ENCODE data around the gene TCF7L1.

DNA sequence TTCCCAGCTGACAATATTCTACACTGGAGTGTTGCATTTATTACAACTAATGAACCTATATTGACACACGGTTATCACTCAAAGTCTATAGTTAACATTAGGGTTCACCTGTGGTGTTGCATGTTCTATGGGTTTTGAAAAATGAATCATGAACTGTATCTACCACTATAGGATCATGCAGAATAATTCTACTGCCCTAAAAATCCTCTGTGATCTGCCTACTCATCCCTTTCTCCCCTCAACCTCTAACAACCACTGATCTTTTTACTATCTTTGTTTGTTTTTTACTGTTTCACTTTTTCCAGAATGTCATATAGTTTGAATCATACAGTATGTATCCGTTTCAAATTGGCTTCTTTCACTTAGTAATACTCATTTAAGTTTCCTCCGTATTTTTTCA lies 47.6 kb upstream of the TCF7L1 start:
- TF ChIP-seq, protein P1, sequence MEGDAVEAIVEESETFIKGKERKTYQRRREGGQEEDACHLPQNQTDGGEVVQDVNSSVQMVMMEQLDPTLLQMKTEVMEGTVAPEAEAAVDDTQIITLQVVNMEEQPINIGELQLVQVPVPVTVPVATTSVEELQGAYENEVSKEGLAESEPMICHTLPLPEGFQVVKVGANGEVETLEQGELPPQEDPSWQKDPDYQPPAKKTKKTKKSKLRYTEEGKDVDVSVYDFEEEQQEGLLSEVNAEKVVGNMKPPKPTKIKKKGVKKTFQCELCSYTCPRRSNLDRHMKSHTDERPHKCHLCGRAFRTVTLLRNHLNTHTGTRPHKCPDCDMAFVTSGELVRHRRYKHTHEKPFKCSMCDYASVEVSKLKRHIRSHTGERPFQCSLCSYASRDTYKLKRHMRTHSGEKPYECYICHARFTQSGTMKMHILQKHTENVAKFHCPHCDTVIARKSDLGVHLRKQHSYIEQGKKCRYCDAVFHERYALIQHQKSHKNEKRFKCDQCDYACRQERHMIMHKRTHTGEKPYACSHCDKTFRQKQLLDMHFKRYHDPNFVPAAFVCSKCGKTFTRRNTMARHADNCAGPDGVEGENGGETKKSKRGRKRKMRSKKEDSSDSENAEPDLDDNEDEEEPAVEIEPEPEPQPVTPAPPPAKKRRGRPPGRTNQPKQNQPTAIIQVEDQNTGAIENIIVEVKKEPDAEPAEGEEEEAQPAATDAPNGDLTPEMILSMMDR (IDR thresholded peaks at IDR 0.05; ENCODE audit: low read depth, low read length), result no peak
- no peak for TF ChIP-seq POLR2A (IDR thresholded peaks at IDR 0.05; ENCODE audit: extremely low read depth, insufficient read length)

All from NB4 (cell line).